SJCRH30 (cell line): ENCODE data around the gene SFR1. TPM values are rescaled to one million over a fixed set of nuclear protein-coding genes. Genes with fewer than 3 reads are reported as not detected.
"Not testable (repeated sequence)": the region's sequence is repeated elsewhere in the genome, so short reads cannot be mapped to it uniquely, and the experiment has no call there.

Experiments used
- DNase-seq, 2 experiments: peaks; one replicate each; pipeline ENCODE4 v3.0.0-alpha.2; 2015 to 2020
- H3K27ac ChIP-seq: fragments of 250-450 bp; sonication (Bioruptor Pico); 2 replicates; pipeline ENCODE4 v1.5.1; 2020; ENCODE audit warnings: mild to moderate bottlenecking, moderate library complexity
- H3K27me3 ChIP-seq: fragments of 250-450 bp; sonication (Bioruptor Pico); 2 replicates; pipeline ENCODE4 v1.5.1; 2020; ENCODE audit warnings: mild to moderate bottlenecking, moderate library complexity
- H3K36me3 ChIP-seq: fragments of 250-450 bp; sonication (Bioruptor Pico); 2 replicates; pipeline ENCODE4 v1.5.1; 2020; ENCODE audit warnings: mild to moderate bottlenecking, moderate library complexity
- H3K4me1 ChIP-seq: fragments of 250-450 bp; sonication (Bioruptor Pico); 2 replicates; pipeline ENCODE4 v1.5.1; 2020; ENCODE audit warnings: mild to moderate bottlenecking, moderate library complexity
- H3K4me3 ChIP-seq: fragments of 250-450 bp; sonication (Bioruptor Pico); 2 replicates; pipeline ENCODE4 v1.5.1; 2020; ENCODE audit warnings: mild to moderate bottlenecking, moderate library complexity
- H3K9me3 ChIP-seq: fragments of 250-450 bp; sonication (Bioruptor Pico); replicated peaks from 2 replicates; pipeline ENCODE4 v1.5.1; 2020; ENCODE audit warnings: mild to moderate bottlenecking, moderate library complexity
- total RNA-seq: library from RNA; depleted of rRNA; stranded (reverse); fragments of >200 nt; shearing (Covaris generic); gene quantifications from 2 replicates; pipeline ENCODE4 v1.2.3, GENCODE V29; 2014; rRNA removed

SFR1 gene
- total RNA-seq, 1 experiment from 2014 or later, result 14.2 TPM

DNA sequence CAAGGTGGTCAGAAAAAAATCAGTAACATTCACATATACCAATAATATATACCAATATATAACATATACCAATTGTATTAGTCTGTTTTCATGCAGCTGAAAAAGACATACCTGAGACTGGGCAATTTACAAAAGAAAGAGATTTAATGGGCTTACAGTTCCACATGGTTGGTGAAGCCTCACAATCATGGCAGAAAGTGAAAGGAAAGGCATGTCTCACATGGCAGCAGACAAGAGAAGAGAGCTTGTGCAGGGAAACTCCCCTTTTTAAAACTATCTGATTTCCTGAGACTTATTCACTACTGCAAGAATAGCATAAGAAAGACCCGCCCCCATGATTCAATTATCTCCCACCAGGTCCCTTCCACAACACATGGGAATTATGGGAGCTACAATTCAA lies 52.2 kb downstream of the SFR1 start:
- not testable (repeated sequence) for DNase-seq, H3K36me3 ChIP-seq, H3K27me3 ChIP-seq, H3K4me3 ChIP-seq, H3K4me1 ChIP-seq, H3K9me3 ChIP-seq, H3K27ac ChIP-seq

Other genes starting within 250 kb of the SFR1 start
- gene STN1, start 204.0 kb upstream of the SFR1 start, total RNA-seq, result 10.3 and 11.6 TPM in 2 replicates
- gene SLK, start 155.0 kb upstream of the SFR1 start, total RNA-seq, result 32.2 and 37.3 TPM in 2 replicates
- not detected in 2 replicates for gene COL17A1, start 36.3 kb upstream of the SFR1 start, total RNA-seq
- gene CFAP43, start 110.2 kb downstream of the SFR1 start, total RNA-seq, result not detected in 2 replicates
- gene GSTO1, start 132.7 kb downstream of the SFR1 start, total RNA-seq, result 51.7 and 52.2 TPM in 2 replicates
- gene GSTO2, start 147.0 kb downstream of the SFR1 start, total RNA-seq, result 0.08 TPM in 1 of 2 replicates, not detected in the other
- gene ITPRIP, start 216.3 kb downstream of the SFR1 start, total RNA-seq, result 4.9 and 5.3 TPM in 2 replicates
- 0.08 TPM in 1 of 2 replicates, not detected in the other for gene CFAP58, start 231.7 kb downstream of the SFR1 start, total RNA-seq